LNCaP clone FGC (cell line): Measurements from ENCODE around the gene HOXA3.
A peak's percentile ranks its signal among the peaks of the same experiment; 100 is the strongest.

Experiments used
- DNase-seq: peaks from one replicate; pipeline ENCODE4 v3.0.0-alpha.2; 2011; ENCODE audit warnings: low read depth
- H3K4me3 ChIP-seq: 2 replicates; pipeline ENCODE4 v1.5.1; 2011; ENCODE audit warnings: mild to moderate bottlenecking, low read depth, low read length, control low read depth
- TF ChIP-seq, protein P1 (sequence below): IDR thresholded peaks from 2 replicates; pipeline ENCODE4 v1.5.1; 2012; ENCODE audit warnings: mild to moderate bottlenecking; ENCODE audit not compliant: control insufficient read depth, insufficient read depth; ENCODE audit errors: extremely low read depth

HOXA3 gene

DNA sequence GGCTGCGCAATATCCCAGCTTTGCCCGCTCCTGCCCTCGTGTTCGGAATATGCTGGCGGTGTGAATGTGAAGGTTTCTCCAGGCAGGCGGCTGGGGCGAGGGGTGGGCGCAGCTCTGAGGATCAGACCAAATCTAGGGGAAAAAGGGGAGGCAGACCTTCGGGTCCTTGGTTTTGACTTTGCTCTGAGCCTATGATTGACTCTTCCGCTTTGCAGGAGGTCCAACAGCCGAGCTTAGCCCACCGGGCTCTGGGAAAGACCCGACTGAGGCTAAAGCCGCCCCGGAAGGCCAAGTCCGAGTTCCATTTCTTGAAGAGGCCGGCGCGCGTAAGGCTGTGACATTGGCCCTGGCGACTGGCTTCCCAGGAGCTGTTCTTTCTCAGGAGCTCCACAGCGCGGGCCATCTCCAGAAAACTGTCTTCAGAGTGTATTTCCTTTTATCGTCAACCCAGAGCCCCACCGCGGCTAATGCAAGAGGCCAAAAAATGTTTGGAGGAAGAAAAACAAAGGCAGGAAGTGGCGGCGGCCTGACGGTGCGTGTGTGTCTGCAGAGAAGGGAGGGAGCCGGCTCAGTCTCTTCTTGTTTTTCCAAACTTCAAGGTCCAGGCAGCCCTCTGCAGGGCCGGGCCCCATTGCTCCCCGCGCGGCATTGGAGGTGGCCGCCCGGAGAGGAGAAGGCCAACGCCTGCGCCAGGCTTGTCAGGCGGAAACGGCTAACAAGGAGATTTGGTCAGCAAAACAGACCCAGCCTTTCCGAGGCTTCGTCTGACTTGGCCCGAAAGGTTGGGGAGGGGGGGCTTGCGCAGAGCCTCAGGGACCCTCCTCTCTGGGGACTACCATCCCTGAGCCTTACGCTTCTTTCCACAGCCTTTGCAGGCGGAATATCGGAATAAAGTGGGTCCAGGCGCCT, 36.3 kb upstream of the HOXA3 start:
- TF ChIP-seq, protein P1, sequence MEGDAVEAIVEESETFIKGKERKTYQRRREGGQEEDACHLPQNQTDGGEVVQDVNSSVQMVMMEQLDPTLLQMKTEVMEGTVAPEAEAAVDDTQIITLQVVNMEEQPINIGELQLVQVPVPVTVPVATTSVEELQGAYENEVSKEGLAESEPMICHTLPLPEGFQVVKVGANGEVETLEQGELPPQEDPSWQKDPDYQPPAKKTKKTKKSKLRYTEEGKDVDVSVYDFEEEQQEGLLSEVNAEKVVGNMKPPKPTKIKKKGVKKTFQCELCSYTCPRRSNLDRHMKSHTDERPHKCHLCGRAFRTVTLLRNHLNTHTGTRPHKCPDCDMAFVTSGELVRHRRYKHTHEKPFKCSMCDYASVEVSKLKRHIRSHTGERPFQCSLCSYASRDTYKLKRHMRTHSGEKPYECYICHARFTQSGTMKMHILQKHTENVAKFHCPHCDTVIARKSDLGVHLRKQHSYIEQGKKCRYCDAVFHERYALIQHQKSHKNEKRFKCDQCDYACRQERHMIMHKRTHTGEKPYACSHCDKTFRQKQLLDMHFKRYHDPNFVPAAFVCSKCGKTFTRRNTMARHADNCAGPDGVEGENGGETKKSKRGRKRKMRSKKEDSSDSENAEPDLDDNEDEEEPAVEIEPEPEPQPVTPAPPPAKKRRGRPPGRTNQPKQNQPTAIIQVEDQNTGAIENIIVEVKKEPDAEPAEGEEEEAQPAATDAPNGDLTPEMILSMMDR: no peak
- H3K4me3 ChIP-seq: no peak overlapping the region
- no peak for DNase-seq

DNA sequence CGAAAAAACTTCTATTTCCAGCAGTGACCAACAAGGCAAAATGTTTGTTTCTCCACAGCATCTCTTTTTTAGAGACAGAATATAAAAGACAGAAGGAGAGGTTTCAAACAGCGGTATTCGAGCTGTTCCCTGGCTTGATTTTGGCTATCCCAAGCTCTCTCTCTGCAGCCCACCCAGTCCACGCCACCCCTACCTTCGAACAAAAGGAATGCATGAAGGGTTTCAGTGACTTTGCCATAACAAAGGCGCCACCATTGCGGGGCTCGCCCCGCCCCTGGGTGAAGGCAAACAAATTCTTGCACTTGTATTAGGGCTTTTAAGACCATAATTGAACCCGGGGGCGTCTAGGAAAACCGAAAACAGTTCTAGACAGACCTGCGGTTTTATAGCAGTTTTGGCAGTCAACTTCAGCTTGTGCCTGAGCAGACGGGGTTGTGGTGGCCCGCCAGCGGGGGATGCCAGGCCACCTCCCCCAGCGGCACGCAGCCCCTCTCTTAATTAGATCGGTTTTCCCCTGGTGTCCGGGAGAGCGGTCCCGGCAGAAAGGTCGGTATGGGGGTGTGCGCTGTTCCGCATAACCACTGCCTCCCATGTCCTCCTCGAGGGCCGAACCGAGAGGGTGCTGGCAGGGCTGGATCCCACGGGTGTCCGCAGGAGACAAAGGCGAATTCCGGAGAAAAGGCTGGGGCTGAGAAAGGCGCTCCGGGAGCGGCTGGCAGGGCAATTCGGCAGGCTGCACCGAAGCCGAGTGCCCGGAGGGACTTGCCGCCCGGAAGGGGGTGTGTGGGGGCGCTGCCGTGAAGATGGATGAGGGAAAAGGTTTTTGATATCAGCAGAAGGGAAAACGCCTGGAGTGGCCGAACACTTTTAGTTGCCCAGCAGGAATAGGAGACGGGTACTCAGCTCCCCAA, 35.3 kb upstream of the HOXA3 start:
- no peak overlapping the region for H3K4me3 ChIP-seq
- no peak for DNase-seq
- TF ChIP-seq, protein P1: no peak

DNA sequence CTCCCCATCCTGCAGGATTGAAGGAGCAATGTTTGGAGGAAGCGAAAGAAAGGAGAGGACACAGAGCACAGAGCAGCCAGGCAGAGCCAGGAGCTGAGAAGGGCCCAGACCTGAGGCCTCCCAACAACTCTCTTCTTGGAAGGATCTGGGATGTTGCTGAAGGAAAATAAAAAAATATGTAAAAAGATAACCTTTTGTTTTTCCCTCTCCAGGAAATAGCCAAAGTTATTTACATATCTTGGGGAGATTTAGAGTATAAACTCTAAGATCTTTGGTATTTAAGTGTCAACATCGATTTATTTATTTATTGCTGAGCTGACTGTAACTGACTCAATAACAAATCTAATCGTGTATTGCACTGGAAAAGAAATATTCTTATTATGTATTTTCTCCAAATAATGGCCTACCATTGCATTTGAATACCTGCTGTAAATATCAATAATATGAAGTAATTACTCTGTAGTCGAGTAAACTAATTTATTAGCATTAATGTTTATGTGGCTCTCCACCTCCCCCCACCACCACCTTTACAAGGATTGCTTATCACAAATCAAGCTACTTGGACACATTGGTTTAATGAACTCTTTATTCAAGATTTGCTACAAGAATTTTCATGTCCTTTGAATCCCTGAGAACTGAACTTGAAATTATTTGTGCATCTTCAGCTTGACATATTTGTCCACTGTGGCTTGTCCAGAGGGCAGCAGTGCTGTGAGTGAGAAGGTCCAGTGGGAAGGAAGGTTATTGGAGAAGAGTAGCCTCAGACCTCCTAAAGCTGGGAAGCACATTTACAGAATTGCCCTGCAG, 34.5 kb upstream of the HOXA3 start:
- TF ChIP-seq, protein P1: no peak
- H3K4me3 ChIP-seq: no peak overlapping the region
- no peak for DNase-seq

DNA sequence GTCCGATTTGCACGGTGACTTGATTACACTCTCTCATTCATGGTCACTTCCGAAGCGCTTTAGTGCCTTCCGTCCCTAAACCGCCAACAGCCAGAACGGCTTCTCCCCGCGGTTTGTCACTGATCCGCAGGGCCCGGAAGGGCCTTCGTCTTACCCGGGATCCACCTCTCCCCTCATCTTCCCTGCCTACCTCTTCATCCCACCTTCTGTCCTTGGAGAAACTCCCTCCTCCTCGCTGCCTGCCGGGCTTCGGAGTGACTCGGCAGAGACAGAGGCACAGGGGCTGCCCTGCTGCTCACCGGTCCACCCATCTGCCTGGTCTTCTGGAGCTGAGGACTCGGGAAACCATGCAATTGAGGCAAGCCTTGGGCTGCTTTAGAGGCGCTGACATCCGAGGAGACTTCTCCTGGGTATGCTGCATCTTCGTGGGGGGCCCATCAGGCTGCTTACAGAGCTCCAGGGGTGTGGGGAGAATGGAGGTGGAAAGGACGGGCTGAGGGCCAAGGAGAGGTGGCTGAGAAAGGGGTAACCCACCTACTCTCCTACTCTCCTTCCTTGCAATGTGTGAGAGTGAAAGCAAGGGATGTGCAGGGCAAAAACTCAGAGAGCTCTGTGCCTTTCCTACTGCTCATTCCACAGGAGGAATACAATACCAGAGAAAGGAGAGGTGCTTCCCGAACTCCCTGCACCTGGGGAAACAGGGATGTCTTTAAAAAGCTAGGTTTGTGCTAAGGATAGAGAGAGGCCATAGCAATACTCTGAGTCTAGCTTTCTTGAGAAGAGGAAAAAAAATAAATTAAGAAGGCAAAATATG, 33.7 kb upstream of the HOXA3 start:
- TF ChIP-seq, protein P1: no peak
- H3K4me3 ChIP-seq: no peak overlapping the region
- DNase-seq: no peak

DNA sequence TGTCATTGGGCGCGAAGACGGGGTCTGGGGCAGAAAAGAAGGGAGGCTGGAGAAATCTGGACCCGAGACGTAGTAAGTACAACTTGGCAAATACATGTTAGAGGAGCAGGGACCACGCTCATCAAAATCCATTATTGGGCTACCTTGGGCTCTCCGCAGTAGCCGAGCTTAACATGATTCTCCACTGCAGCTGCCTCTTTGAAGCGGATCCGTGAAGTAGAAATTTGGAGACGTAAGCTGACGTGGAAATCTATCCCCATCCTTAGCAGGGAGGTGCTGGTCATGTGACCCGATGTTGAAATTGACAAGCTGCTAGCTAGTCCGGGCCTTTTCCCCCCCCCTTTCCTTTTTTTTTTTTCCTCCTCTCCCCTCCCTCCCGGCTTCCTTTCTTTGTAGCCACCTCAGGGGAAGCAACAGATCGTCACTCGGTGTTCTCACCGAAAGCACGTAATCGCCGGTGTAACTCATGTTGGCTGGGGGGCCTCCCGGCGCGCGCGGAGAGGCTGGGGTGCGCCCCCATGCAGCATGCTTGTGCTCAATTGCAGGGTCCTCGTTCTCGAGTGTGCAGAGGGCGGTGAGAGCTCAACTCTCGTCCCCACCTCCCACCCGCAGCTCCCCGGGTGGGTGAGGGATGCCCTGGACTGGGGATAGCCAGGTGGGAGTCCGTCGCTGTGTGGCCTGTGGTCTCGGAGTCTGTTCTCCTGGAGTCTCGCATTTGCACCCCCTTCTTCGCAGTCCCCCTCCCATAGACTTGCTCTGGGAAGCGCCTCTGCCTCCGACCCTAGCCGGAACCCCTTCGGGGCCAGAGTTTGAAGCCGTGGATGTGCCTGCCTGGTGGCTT, 32.9 kb upstream of the HOXA3 start, which contains the start of gene HOXA11:
HOXA11 (minus strand) TSS at position 220 of the 841 bp plus-strand sequence; CDS start at position 132, 88 bp downstream.
- TF ChIP-seq, protein P1: no peak
- H3K4me3 ChIP-seq: peak within 1 kb of the TSS; percentile 44
- no peak for DNase-seq
